Osteoblast (primary cell): Measurements from ENCODE around the gene FBXO9. TPM values are rescaled to one million over a fixed set of nuclear protein-coding genes. Genes with fewer than 3 reads are reported as not detected.

Experiments
- DNase-seq: peaks from one replicate; pipeline ENCODE4 v3.0.0; 2011; ENCODE audit warnings: low spot score, mixed read lengths; ENCODE audit not compliant: insufficient read length; ENCODE audit errors: missing footprints
- H2AFZ ChIP-seq: 2 replicates; pipeline ENCODE4 v1.6.0; 2011; ENCODE audit warnings: mild to moderate bottlenecking, low read length
- H3K27ac ChIP-seq: 2 replicates; pipeline ENCODE4 v1.5.1; 2011; ENCODE audit warnings: mild to moderate bottlenecking, low read depth, low read length, moderate library complexity
- H3K27me3 ChIP-seq: 2 replicates; pipeline ENCODE4 v1.6.0; 2012; ENCODE audit warnings: mild to moderate bottlenecking, control low read depth, inconsistent platforms, low read length, moderate library complexity; ENCODE audit not compliant: insufficient read depth
- H3K36me3 ChIP-seq: 2 replicates; pipeline ENCODE4 v1.5.1; 2011; ENCODE audit warnings: mild to moderate bottlenecking, low read length, control low read depth, moderate library complexity; ENCODE audit not compliant: insufficient read depth
- H3K4me1 ChIP-seq: 2 replicates; pipeline ENCODE4 v1.5.1; 2011; ENCODE audit warnings: mild to moderate bottlenecking, low read length, control low read depth, moderate library complexity; ENCODE audit not compliant: insufficient read depth
- H3K4me2 ChIP-seq: 2 replicates; pipeline ENCODE4 v1.6.0; 2011; ENCODE audit warnings: mild to moderate bottlenecking, low read length; ENCODE audit not compliant: insufficient read depth
- H3K4me3 ChIP-seq: fragments of 200-600 bp; sonication (generic); 3 replicates; pipeline ENCODE4 v1.5.1; 2012; ENCODE audit warnings: mild to moderate bottlenecking, low read length, inconsistent platforms; ENCODE audit not compliant: insufficient read depth
- H3K79me2 ChIP-seq: 2 replicates; pipeline ENCODE4 v1.6.0; 2012; ENCODE audit warnings: mild to moderate bottlenecking, low read length, control low read depth, inconsistent platforms; ENCODE audit not compliant: insufficient read depth
- H3K9me3 ChIP-seq: 2 replicates; pipeline ENCODE4 v1.5.1; 2011; ENCODE audit warnings: low read depth, low read length, control low read depth
- H4K20me1 ChIP-seq: 2 replicates; pipeline ENCODE4 v1.6.0; 2012; ENCODE audit warnings: mild to moderate bottlenecking, low read length, control low read depth; ENCODE audit not compliant: insufficient read depth
- total RNA-seq: library from RNA; depleted of rRNA; stranded (reverse); fragments of >200 nt; gene quantifications from 2 replicates; pipeline ENCODE4 v1.2.3, GENCODE V29; 2012
- TF ChIP-seq, protein P1 (sequence below): IDR thresholded peaks from 2 replicates; pipeline ENCODE4 v1.5.1; 2011; ENCODE audit warnings: mild to moderate bottlenecking, low read depth, low read length, moderate library complexity; ENCODE audit errors: extremely low read depth

Gene FBXO9
- total RNA-seq, 1 donor = 53.6 TPM

DNA sequence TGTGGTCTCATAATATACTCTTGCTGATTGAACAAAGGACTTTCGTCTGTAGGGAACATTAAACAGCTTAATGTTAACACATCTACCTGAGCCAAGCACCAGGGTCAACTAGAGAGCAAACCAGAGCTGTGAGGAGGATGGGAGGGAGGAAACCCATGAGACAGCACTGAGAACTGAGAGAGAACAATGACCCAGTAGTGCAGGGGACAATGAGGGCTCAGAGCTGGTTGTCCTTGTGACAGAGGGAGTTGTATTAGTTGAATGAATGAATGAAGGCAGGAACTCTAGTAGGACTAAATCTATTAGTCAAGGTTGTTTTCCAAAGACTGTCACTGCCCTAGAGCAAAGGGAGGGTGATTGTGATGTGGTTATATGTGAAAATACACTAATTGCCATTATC, 41.9 kb upstream of the FBXO9 start:
- Histone ChIP-seq H4K20me1 (no peaks in the 10 kb centered on the region), H3K36me3 (peaks cover under 1% of the 10 kb centered on the region), H3K4me3 (no peak overlapping the region), H3K27me3 (no peaks in the 10 kb centered on the region), H3K79me2 (no peaks in the 10 kb centered on the region), H3K4me1 (no peaks in the 10 kb centered on the region), H3K4me2 (no peak overlapping the region), H3K9me3 (no peaks in the 10 kb centered on the region), H3K27ac (no peak overlapping the region), H2AFZ (no peak overlapping the region)
- TF ChIP-seq, protein P1, sequence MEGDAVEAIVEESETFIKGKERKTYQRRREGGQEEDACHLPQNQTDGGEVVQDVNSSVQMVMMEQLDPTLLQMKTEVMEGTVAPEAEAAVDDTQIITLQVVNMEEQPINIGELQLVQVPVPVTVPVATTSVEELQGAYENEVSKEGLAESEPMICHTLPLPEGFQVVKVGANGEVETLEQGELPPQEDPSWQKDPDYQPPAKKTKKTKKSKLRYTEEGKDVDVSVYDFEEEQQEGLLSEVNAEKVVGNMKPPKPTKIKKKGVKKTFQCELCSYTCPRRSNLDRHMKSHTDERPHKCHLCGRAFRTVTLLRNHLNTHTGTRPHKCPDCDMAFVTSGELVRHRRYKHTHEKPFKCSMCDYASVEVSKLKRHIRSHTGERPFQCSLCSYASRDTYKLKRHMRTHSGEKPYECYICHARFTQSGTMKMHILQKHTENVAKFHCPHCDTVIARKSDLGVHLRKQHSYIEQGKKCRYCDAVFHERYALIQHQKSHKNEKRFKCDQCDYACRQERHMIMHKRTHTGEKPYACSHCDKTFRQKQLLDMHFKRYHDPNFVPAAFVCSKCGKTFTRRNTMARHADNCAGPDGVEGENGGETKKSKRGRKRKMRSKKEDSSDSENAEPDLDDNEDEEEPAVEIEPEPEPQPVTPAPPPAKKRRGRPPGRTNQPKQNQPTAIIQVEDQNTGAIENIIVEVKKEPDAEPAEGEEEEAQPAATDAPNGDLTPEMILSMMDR = no peak
- DNase-seq = no peak

DNA sequence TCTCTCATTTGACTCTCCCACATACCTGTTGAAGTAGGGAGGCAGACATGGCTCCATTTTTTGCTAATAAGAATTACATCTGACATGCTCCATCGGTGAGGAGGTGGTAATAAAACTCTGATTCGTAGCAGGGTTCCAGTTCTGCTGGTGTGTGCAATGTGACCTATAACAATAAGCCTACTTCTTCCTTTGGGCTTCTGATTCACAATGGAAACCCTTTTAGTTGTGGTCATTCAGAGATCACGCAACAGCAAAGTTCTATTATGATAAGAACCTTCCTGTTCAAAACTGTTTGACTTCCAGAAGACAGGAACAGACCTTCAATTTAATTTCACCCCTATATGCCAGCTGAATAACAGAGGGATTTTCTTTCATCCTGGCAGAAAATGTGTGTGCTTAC, 38.7 kb upstream of the FBXO9 start:
- no peak overlapping the region for H2AFZ ChIP-seq
- no peak overlapping the region for H3K4me2 ChIP-seq
- no peaks in the 10 kb centered on the region for H4K20me1 ChIP-seq
- no peak for DNase-seq
- no peaks in the 10 kb centered on the region for H3K4me1 ChIP-seq
- no peaks in the 10 kb centered on the region for H3K27me3 ChIP-seq
- TF ChIP-seq, protein P1 = no peak
- no peak overlapping the region for H3K4me3 ChIP-seq
- no peaks in the 10 kb centered on the region for H3K79me2 ChIP-seq
- H3K9me3 ChIP-seq = no peaks in the 10 kb centered on the region
- no peak overlapping the region for H3K27ac ChIP-seq
- peaks cover 18% of the 10 kb centered on the region for H3K36me3 ChIP-seq

DNA sequence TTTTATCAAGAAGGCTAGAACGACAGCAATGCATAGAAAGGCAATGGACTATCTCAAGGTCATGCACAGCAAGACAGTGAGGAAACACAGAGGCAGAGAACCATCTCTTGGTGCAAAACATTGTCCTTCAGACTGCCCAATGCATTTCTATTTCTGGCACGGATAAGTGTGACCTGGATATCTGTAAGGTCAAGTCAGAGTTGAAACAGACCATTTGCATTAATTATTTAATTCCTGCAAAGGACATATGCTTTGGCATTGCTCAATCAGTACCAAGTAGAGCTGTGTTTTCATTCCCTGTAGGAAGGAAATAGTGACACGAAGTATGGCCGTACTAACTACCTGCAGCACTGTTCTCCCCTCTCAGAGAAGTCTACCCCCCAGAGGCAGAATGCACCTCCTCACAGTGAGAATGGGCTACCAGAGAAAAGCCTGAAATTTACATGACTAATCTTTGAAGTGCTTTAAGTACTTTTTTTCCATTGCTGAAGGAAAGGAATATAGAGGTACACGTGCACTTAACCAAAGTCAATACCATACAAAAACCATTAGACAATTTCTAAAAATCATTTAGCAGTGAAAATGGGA, 38.0 kb upstream of the FBXO9 start:
- peaks cover 20% of the 10 kb centered on the region for H3K36me3 ChIP-seq
- DNase-seq = no peak
- no peaks in the 10 kb centered on the region for H4K20me1 ChIP-seq
- no peak overlapping the region for H3K27ac ChIP-seq
- TF ChIP-seq, protein P1 = no peak
- no peaks in the 10 kb centered on the region for H3K4me1 ChIP-seq
- no peak overlapping the region for H3K4me3 ChIP-seq
- no peaks in the 10 kb centered on the region for H3K27me3 ChIP-seq
- no peak overlapping the region for H3K4me2 ChIP-seq
- no peaks in the 10 kb centered on the region for H3K9me3 ChIP-seq
- no peak overlapping the region for H2AFZ ChIP-seq
- H3K79me2 ChIP-seq = no peaks in the 10 kb centered on the region

DNA sequence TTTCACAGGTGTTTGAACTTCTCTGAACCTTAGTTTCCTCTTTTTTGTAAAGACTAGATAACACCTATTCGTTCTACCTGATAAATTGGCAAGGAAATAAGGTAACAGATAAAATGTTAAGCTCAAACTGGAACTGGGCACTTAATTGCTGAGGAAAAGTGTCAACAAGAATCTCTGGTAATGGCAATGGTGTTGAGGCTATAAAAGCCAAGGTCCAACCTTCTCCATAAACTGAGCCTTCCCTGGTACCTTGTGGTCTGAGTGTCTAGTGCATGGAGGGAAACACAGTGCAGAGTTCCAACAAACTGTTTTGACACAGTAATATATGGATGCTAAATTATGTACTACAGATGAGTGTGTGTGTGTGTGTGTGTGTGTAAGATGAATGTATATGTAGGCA, 36.7 kb upstream of the FBXO9 start:
- H3K27me3 ChIP-seq = no peaks in the 10 kb centered on the region
- no peak overlapping the region for H3K27ac ChIP-seq
- no peak overlapping the region for H3K4me3 ChIP-seq
- no peaks in the 10 kb centered on the region for H3K9me3 ChIP-seq
- TF ChIP-seq, protein P1 = no peak
- no peaks in the 10 kb centered on the region for H4K20me1 ChIP-seq
- H2AFZ ChIP-seq = no peak overlapping the region
- DNase-seq = no peak
- H3K4me2 ChIP-seq = no peak overlapping the region
- H3K4me1 ChIP-seq = peaks cover 11% of the 10 kb centered on the region
- H3K79me2 ChIP-seq = no peaks in the 10 kb centered on the region
- H3K36me3 ChIP-seq = peaks cover 20% of the 10 kb centered on the region
